H1 (cell line): ENCODE measurements around the gene RASSF5.

Experiments used
- SRF ChIP-seq: IDR thresholded peaks from 2 replicates; pipeline ENCODE4 v1.6.1; 2011; ENCODE audit warnings: mild to moderate bottlenecking, low read depth, low read length, moderate library complexity
- TAF1 ChIP-seq: IDR thresholded peaks from 2 replicates; pipeline ENCODE4 v1.6.1; 2011; ENCODE audit warnings: mild to moderate bottlenecking, low read depth, low read length

DNA sequence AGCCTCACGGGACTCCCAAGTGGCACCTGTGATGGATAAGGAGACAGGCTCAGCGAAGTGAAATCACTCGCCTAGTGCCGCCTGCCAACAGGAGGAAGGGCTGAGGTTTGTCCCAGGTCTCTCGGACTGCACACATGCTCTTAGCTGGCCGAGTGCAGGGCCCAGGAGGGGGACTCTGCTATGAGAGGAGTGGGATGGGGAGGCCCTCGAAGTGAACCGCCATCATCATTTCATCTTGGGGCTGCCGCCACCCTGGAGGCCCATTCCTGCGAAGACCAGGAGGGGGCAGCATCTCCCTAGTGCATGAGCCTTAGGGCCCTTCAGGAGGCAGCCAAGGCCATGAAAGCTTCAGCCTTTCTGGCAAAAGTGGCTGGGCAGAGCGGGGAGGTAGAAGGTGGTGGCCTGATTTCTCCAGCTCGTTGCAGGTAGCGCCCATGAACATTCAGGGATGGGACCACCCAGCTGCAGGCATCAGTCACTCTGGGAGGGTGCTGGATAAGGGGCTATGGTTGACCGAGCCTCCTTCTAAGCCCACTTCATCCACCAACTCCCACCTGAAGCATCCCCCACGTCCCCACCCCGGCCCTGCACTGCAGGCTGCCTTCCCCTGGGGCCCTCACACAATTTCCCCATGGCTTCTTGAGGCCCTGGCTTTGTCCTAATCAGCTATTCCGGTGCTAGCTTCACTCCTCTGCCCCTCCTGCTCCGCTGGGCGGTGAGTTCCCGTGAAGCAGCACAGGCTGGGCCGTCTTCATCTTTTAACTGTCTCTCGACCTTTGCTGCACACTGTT lies 17.2 kb upstream of the RASSF5 start:
- TF ChIP-seq SRF (no peak), TAF1 (0 out of 2 replicates have a peak, but pooled peaks have one; percentile 22)
